GM12865 (cell line): ENCODE data around the gene STK39.

ENCODE experiments used
- DNase-seq: peaks from one replicate; pipeline ENCODE4 v3.0.0; 2010; ENCODE audit warnings: low read depth
- H3K4me3 ChIP-seq: 2 replicates; pipeline ENCODE4 v1.5.1; 2011; ENCODE audit warnings: mild to moderate bottlenecking, low read depth, low read length, control low read depth
- CTCF ChIP-seq: IDR thresholded peaks from 2 replicates; pipeline ENCODE4 v1.5.1; 2011; ENCODE audit warnings: low read length, control low read depth, low read depth, inconsistent platforms; ENCODE audit not compliant: insufficient read depth; ENCODE audit errors: missing control alignments

The STK39 gene

GRCh38 chr2:168060986-168061750 is 186.2 kb downstream of the STK39 start:
- DNase-seq: no peak
- no peak overlapping the region for H3K4me3 ChIP-seq
- TF ChIP-seq CTCF: no peak

- TF ChIP-seq CTCF: no peak
- no peak overlapping the region for H3K4me3 ChIP-seq
- DNase-seq: no peak
These were observed 187.6 kb downstream of the STK39 start for GRCh38 chr2:168059758-168060157.

GRCh38 chr2:168058675-168059074 is 188.7 kb downstream of the STK39 start:
- no peak for DNase-seq
- no peak for TF ChIP-seq CTCF
- H3K4me3 ChIP-seq: no peak overlapping the region

GRCh38 chr2:168056242-168056787 is 191.1 kb downstream of the STK39 start:
- DNase-seq: no peak
- no peak for TF ChIP-seq CTCF
- H3K4me3 ChIP-seq: no peak overlapping the region

GRCh38 chr2:168054657-168055056 is 192.7 kb downstream of the STK39 start:
- no peak for TF ChIP-seq CTCF
- DNase-seq: no peak
- H3K4me3 ChIP-seq: no peak overlapping the region

- no peak for TF ChIP-seq CTCF
- no peak for DNase-seq
- H3K4me3 ChIP-seq: no peak overlapping the region
These were observed 193.7 kb downstream of the STK39 start for GRCh38 chr2:168053676-168054075.

DNA sequence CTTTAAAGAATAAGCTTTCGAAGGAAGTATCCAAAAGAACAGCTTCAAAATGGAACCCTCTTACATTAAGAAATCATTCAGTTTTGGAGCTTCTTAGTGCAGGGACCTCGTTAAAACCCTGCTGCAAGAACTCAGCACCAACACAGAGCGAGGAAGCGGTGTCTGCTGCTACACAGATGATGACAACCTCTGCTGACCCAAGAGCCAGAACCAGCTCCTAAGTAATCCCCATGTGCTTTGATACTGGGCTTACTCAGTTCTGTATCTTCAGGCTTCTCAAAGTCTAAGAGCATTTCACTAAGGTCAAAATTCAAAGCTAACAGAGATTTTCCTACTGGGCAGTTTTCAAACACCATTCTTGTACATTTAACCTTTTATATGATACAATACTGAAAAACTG is 194.6 kb downstream of the STK39 start:
- H3K4me3 ChIP-seq: no peak overlapping the region
- TF ChIP-seq CTCF: no peak
- DNase-seq: no peak
